ENCODE data around the gene ITGA2. TPM values are rescaled to one million over a fixed set of nuclear protein-coding genes. Genes with fewer than 3 reads are reported as not detected.
"Not testable (repeated sequence)": the region's sequence is repeated elsewhere in the genome, so short reads cannot be mapped to it uniquely, and the experiment has no call there.

The ITGA2 gene
- total RNA-seq, 1 donor from 2014 or later, result 4.7 TPM

- no peak for TF ChIP-seq CTCF (IDR thresholded peaks at IDR 0.05; ENCODE audit: unreplicated experiment)
- H3K4me3 Mint-ChIP-seq, result peak within 1 kb of the TSS; percentile 84
- H3K9me3 Mint-ChIP-seq, result peaks cover 6% of the 10 kb centered on the region
- H3K27ac Mint-ChIP-seq, result peak within 1 kb of the TSS; percentile 89
- no peaks in the 10 kb centered on the region for H3K27me3 Mint-ChIP-seq (ENCODE audit: low read depth)
- H3K36me3 Mint-ChIP-seq, result peaks cover 19% of the 10 kb centered on the region
- peaks cover 28% of the 10 kb centered on the region for H3K4me1 Mint-ChIP-seq
- DNase-seq (ENCODE audit: low spot score in 2 of 2, unreplicated experiment in 2 of 2), result peak; percentile 89 to 94
These were observed 120.4 kb downstream of the ITGA2 start, which contains the start of gene MOCS2 for GRCh38 chr5:53109443-53110127. Gene MOCS2, minus strand, starts transcription at chr5:53109757. Its CDS starts 2,583 bp downstream, at chr5:53107174.

GRCh38 chr5:53110156-53110555 is 121.0 kb downstream of the ITGA2 start:
- H3K36me3 Mint-ChIP-seq, result peaks cover 17% of the 10 kb centered on the region
- H3K4me3 Mint-ChIP-seq, result peak overlapping the region; percentile 84
- peak overlapping the region; percentile 89 for H3K27ac Mint-ChIP-seq
- peaks cover 6% of the 10 kb centered on the region for H3K9me3 Mint-ChIP-seq
- TF ChIP-seq CTCF (IDR thresholded peaks at IDR 0.05; ENCODE audit: unreplicated experiment), result no peak
- DNase-seq (ENCODE audit: low spot score in 2 of 2, unreplicated experiment in 2 of 2), result no peak
- no peaks in the 10 kb centered on the region for H3K27me3 Mint-ChIP-seq (ENCODE audit: low read depth)
- peaks cover 28% of the 10 kb centered on the region for H3K4me1 Mint-ChIP-seq

GRCh38 chr5:53111139-53111538 is 122.0 kb downstream of the ITGA2 start:
- no peak for TF ChIP-seq CTCF (IDR thresholded peaks at IDR 0.05; ENCODE audit: unreplicated experiment)
- Mint-ChIP-seq H3K4me1 (peaks cover 28% of the 10 kb centered on the region), H3K9me3 (peaks cover 1% of the 10 kb centered on the region), H3K36me3 (peaks cover 8% of the 10 kb centered on the region), H3K4me3 (no peak overlapping the region), H3K27ac (no peak overlapping the region), H3K27me3 (ENCODE audit: low read depth) (no peaks in the 10 kb centered on the region)
- no peak for DNase-seq (ENCODE audit: low spot score in 2 of 2, unreplicated experiment in 2 of 2)

GRCh38 chr5:53112307-53112706 is 123.2 kb downstream of the ITGA2 start:
- H3K27me3 Mint-ChIP-seq (ENCODE audit: low read depth); DNase-seq (ENCODE audit: low spot score in 2 of 2, unreplicated experiment in 2 of 2); H3K27ac Mint-ChIP-seq; H3K9me3 Mint-ChIP-seq; H3K4me3 Mint-ChIP-seq; H3K36me3 Mint-ChIP-seq: not testable (repeated sequence)
- peaks cover 27% of the 10 kb centered on the region for H3K4me1 Mint-ChIP-seq

- no peak for TF ChIP-seq CTCF (IDR thresholded peaks at IDR 0.05; ENCODE audit: unreplicated experiment)
- no peak overlapping the region for H3K4me3 Mint-ChIP-seq
- no peaks in the 10 kb centered on the region for H3K27me3 Mint-ChIP-seq (ENCODE audit: low read depth)
- no peaks in the 10 kb centered on the region for H3K36me3 Mint-ChIP-seq
- no peak for DNase-seq (ENCODE audit: low spot score in 2 of 2, unreplicated experiment in 2 of 2)
- H3K27ac Mint-ChIP-seq, result no peak overlapping the region
- H3K9me3 Mint-ChIP-seq, result no peaks in the 10 kb centered on the region
- peaks cover 22% of the 10 kb centered on the region for H3K4me1 Mint-ChIP-seq
These were observed 123.8 kb downstream of the ITGA2 start for GRCh38 chr5:53112909-53113308.

- no peak for TF ChIP-seq CTCF (IDR thresholded peaks at IDR 0.05; ENCODE audit: unreplicated experiment)
- H3K27ac Mint-ChIP-seq, result no peak overlapping the region
- H3K4me3 Mint-ChIP-seq, result no peak overlapping the region
- no peaks in the 10 kb centered on the region for H3K9me3 Mint-ChIP-seq
- no peak for DNase-seq (ENCODE audit: low spot score in 2 of 2, unreplicated experiment in 2 of 2)
- no peaks in the 10 kb centered on the region for H3K36me3 Mint-ChIP-seq
- peaks cover 14% of the 10 kb centered on the region for H3K4me1 Mint-ChIP-seq
- no peaks in the 10 kb centered on the region for H3K27me3 Mint-ChIP-seq (ENCODE audit: low read depth)
These were observed 124.8 kb downstream of the ITGA2 start for GRCh38 chr5:53113947-53114346.
